Measurements from ENCODE around the gene NXNL1. TPM values are rescaled to one million over a fixed set of nuclear protein-coding genes. Genes with fewer than 3 reads are reported as not detected.
"Not testable (repeated sequence)": the region's sequence is repeated elsewhere in the genome, so short reads cannot be mapped to it uniquely, and the experiment has no call there.

Gene NXNL1, protein sequence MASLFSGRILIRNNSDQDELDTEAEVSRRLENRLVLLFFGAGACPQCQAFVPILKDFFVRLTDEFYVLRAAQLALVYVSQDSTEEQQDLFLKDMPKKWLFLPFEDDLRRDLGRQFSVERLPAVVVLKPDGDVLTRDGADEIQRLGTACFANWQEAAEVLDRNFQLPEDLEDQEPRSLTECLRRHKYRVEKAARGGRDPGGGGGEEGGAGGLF
- polyA plus RNA-seq (2013, experiment 1 of 2), result not detected
- polyA plus RNA-seq (2013, experiment 2 of 2), result not detected

DNA sequence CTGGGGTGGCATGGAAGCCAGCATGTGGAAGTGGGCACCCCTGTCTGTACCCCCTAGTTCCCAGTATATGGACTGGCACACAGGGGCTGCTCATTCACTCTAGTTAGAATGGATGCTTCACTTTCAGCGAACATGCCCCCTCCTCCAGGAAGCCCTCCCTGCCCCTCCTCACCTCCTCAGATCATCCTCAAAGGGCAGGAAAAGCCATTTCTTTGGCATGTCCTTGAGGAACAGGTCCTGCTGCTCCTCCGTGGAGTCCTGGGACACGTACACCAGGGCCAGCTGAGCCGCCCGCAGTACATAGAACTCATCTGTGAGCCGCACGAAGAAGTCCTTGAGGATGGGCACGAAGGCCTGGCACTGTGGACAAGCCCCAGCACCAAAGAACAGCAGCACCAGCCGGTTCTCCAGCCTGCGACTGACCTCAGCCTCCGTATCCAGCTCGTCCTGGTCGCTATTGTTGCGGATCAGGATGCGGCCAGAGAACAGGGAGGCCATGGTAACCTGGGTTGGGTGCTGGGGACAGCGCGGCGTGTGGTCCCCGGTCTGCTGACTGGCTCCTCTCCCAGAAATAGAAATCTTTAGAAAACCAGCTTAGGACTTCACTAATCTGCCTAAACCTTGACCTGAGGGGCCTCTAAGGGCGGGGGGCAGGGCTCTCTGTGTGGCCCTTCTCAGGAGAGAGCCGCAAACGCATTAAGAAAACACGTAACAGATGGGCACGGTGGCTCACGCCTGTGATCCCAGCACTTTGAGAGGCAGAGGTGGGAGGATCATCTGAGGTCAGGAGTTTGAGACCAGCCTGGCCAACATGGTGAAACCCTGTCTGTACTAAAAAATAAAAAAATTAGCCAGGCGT, at the start of gene NXNL1:
TSS of gene NXNL1 (minus strand) at position 555 of the 859 bp plus-strand sequence. CDS start at position 498, 57 bp downstream.
- H3K14ac ChIP-seq (ENCODE audit: low read length), result peak within 1 kb of the TSS; percentile 4
- H3K36me3 ChIP-seq (replicated peaks in 1 of 2; ENCODE audit: control insufficient read depth in 2 of 2, insufficient read depth in 2 of 2, low read length in 2 of 2), result no peaks in the 10 kb centered on the region
- no peaks in the 10 kb centered on the region for H3K9me3 ChIP-seq (replicated peaks in 1 of 2; ENCODE audit: control insufficient read depth in 2 of 2, insufficient read depth in 1 of 2, low read depth in 1 of 2, low read length in 2 of 2)
- no peak within 1 kb of the TSS for H2BK15ac ChIP-seq (ENCODE audit: low read length)
- no peak within 1 kb of the TSS for H3K27ac ChIP-seq (replicated peaks; ENCODE audit: low read length)
- no peak within 1 kb of the TSS for H4K91ac ChIP-seq (ENCODE audit: low read depth, low read length, poor library complexity)
- H3K27me3 ChIP-seq (ENCODE audit: control insufficient read depth in 3 of 3, insufficient read depth in 3 of 3, low read depth in 1 of 3, low read length in 3 of 3), result peaks cover 4 to 39% (median 13%) of the 10 kb centered on the region in 3 experiments
- H4K8ac ChIP-seq (ENCODE audit: low read depth, low read length), result no peak within 1 kb of the TSS
- H3K9ac ChIP-seq (ENCODE audit: low read depth, low read length, poor library complexity), result no peak within 1 kb of the TSS
- no peak within 1 kb of the TSS for H3K4me3 ChIP-seq (ENCODE audit: low read length in 2 of 2)
- WGBS, 2 donors (ENCODE audit: extremely low coverage in 2 of 2, insufficient read length in 2 of 2, insufficient replicate concordance in 1 of 2), result no CpG with 5 or more reads among the region's 26 CpGs
- H3K18ac ChIP-seq (ENCODE audit: low read length), result peak within 1 kb of the TSS; percentile 38
- H3K79me1 ChIP-seq (ENCODE audit: low read depth, low read length), result no peaks in the 10 kb centered on the region
- H3K4ac ChIP-seq (ENCODE audit: low read length), result no peak within 1 kb of the TSS
- H3K4me1 ChIP-seq (ENCODE audit: control insufficient read depth in 2 of 2, insufficient read depth in 1 of 2, low read depth in 1 of 2, low read length in 2 of 2), result peaks cover 0 to 2% of the 10 kb centered on the region in 2 donors
- peak within 1 kb of the TSS; percentile 24 for H2BK12ac ChIP-seq (ENCODE audit: low read length)
- no peak within 1 kb of the TSS for H3K4me2 ChIP-seq (ENCODE audit: insufficient read depth, low read length, poor library complexity, severe bottlenecking)
- no peak within 1 kb of the TSS for H2BK120ac ChIP-seq (ENCODE audit: low read depth, low read length)
- no peak within 1 kb of the TSS for H2BK5ac ChIP-seq (ENCODE audit: low read length)
- H2AFZ ChIP-seq (ENCODE audit: low read length), result no peak within 1 kb of the TSS
- peak within 1 kb of the TSS; percentile 10 for H2AK5ac ChIP-seq (ENCODE audit: low read depth, low read length)
- H3K23ac ChIP-seq (ENCODE audit: low read depth, low read length, poor library complexity), result peak within 1 kb of the TSS; percentile 2
- no peak for DNase-seq (ENCODE audit: low spot score)

DNA sequence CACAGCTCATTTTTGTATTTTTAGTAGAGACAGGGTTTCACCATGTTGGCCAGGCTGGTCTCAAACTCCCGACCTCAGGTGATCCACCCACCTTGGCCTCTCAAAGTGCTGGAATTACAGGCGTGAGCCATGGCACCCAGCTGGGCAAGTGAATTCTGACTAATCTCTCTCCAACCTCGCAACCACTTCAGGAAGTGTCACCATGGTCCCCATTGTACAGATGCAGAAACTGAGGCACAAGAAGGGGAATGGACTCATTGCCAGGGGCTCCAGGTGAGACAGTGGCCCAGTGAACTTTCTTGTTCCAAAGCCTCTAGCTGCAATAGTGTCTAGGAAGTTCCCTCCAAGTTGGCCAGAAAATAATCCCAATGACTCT, 47.8 kb upstream of the NXNL1 start:
- no CpG with 5 or more reads among the region's 3 CpGs for WGBS, 2 donors (ENCODE audit: extremely low coverage in 2 of 2, insufficient read length in 2 of 2, insufficient replicate concordance in 1 of 2)

DNA sequence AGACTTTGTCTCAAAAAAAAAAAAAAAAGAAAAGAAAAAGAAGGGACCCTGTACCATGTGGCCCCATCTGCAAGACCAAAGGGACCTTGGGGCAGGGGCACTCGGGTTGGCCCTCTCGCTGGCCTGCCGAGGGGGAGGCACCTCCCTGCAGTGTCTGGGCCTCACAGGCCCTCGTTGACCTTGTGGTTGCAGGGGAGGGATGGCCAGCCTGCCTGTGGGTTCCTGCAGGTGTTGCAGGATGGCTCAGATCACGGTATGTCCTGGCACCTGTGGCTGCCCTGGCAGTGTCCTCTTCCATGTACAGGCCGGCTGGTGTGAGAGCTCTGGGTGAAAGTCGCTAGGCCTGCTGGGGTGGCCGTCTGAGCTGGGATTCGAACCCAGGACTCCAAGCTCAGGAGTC, 46.0 kb upstream of the NXNL1 start:
- Histone ChIP-seq H3K23ac (ENCODE audit: low read depth, low read length, poor library complexity) (peak overlapping the region; percentile 80), H3K4me1 (ENCODE audit: control insufficient read depth in 2 of 2, insufficient read depth in 1 of 2, low read depth in 1 of 2, low read length in 2 of 2) (peaks cover 0 to 1% of the 10 kb centered on the region in 2 donors), H3K4me3 (ENCODE audit: low read length in 2 of 2) (no peak overlapping the region), H2BK15ac (ENCODE audit: low read length) (no peak overlapping the region), H3K18ac (ENCODE audit: low read length) (no peak overlapping the region), H3K79me1 (ENCODE audit: low read depth, low read length) (peaks cover 14% of the 10 kb centered on the region), H3K14ac (ENCODE audit: low read length) (no peak overlapping the region), H2BK5ac (ENCODE audit: low read length) (peak overlapping the region; percentile 60), H2BK12ac (ENCODE audit: low read length) (no peak overlapping the region), H4K8ac (ENCODE audit: low read depth, low read length) (no peak overlapping the region), H3K4me2 (ENCODE audit: insufficient read depth, low read length, poor library complexity, severe bottlenecking) (no peak overlapping the region), H3K4ac (ENCODE audit: low read length) (no peak overlapping the region), H2AK5ac (ENCODE audit: low read depth, low read length) (no peak overlapping the region), H2BK120ac (ENCODE audit: low read depth, low read length) (no peak overlapping the region), H4K91ac (ENCODE audit: low read depth, low read length, poor library complexity) (no peak overlapping the region), H3K27me3 (ENCODE audit: control insufficient read depth in 3 of 3, insufficient read depth in 3 of 3, low read depth in 1 of 3, low read length in 3 of 3) (no peaks in the 10 kb centered on the region), H2AFZ (ENCODE audit: low read length) (no peak overlapping the region), H3K9ac (ENCODE audit: low read depth, low read length, poor library complexity) (no peak overlapping the region), H3K36me3 (replicated peaks in 1 of 2; ENCODE audit: control insufficient read depth in 2 of 2, insufficient read depth in 2 of 2, low read length in 2 of 2) (peaks cover 0 to 2% of the 10 kb centered on the region in 2 donors), H3K27ac (replicated peaks; ENCODE audit: low read length) (no peak overlapping the region), H3K9me3 (replicated peaks in 1 of 2; ENCODE audit: control insufficient read depth in 2 of 2, insufficient read depth in 1 of 2, low read depth in 1 of 2, low read length in 2 of 2) (peaks cover 0 to 12% of the 10 kb centered on the region in 2 donors)
- WGBS, 2 donors (ENCODE audit: extremely low coverage in 2 of 2, insufficient read length in 2 of 2, insufficient replicate concordance in 1 of 2), result no CpG with 5 or more reads among the region's 9 CpGs
- DNase-seq (ENCODE audit: low spot score), result no peak

More for the DNA sequence above, 47.8 kb upstream of the NXNL1 start:
- Histone ChIP-seq H3K9me3 (replicated peaks in 1 of 2; ENCODE audit: control insufficient read depth in 2 of 2, insufficient read depth in 1 of 2, low read depth in 1 of 2, low read length in 2 of 2) (peaks cover 0 to 12% of the 10 kb centered on the region in 2 donors), H3K79me1 (ENCODE audit: low read depth, low read length) (peaks cover 14% of the 10 kb centered on the region)
- not testable (repeated sequence) for H4K91ac ChIP-seq (ENCODE audit: low read depth, low read length, poor library complexity); H3K4me1 ChIP-seq (ENCODE audit: control insufficient read depth in 2 of 2, insufficient read depth in 1 of 2, low read depth in 1 of 2, low read length in 2 of 2); H2BK15ac ChIP-seq (ENCODE audit: low read length); H3K4me2 ChIP-seq (ENCODE audit: insufficient read depth, low read length, poor library complexity, severe bottlenecking); H2BK5ac ChIP-seq (ENCODE audit: low read length); H3K27ac ChIP-seq (replicated peaks; ENCODE audit: low read length); H3K23ac ChIP-seq (ENCODE audit: low read depth, low read length, poor library complexity); H2BK120ac ChIP-seq (ENCODE audit: low read depth, low read length); H2AFZ ChIP-seq (ENCODE audit: low read length); H3K36me3 ChIP-seq (replicated peaks in 1 of 2; ENCODE audit: control insufficient read depth in 2 of 2, insufficient read depth in 2 of 2, low read length in 2 of 2); H3K18ac ChIP-seq (ENCODE audit: low read length); H2BK12ac ChIP-seq (ENCODE audit: low read length); H3K9ac ChIP-seq (ENCODE audit: low read depth, low read length, poor library complexity); H4K8ac ChIP-seq (ENCODE audit: low read depth, low read length); H3K4me3 ChIP-seq (ENCODE audit: low read length in 2 of 2); H2AK5ac ChIP-seq (ENCODE audit: low read depth, low read length); H3K4ac ChIP-seq (ENCODE audit: low read length); DNase-seq (ENCODE audit: low spot score); H3K27me3 ChIP-seq (ENCODE audit: control insufficient read depth in 3 of 3, insufficient read depth in 3 of 3, low read depth in 1 of 3, low read length in 3 of 3); H3K14ac ChIP-seq (ENCODE audit: low read length)

DNA sequence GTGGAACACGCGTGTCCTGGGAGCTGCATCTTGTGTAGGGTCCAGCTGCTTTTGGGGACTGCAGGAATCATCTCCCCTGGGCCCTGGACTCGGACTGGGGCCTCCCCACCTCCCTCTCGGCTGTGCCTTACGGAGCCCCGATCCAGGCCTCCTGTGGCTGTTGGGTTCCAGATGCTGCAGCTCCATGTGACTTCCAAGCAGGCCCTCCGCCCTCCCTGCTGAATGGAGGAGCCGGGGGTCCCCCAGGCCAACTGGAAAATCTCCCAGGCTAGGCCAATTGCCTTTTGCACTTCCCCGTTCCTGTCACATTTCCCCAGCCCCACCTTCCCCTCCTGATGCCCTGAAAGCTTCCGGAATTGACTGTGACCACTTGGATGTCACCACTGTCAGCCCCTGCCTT, 44.5 kb upstream of the NXNL1 start:
- Histone ChIP-seq H3K27me3 (ENCODE audit: control insufficient read depth in 3 of 3, insufficient read depth in 3 of 3, low read depth in 1 of 3, low read length in 3 of 3) (no peaks in the 10 kb centered on the region), H3K4ac (ENCODE audit: low read length) (no peak overlapping the region), H3K4me2 (ENCODE audit: insufficient read depth, low read length, poor library complexity, severe bottlenecking) (no peak overlapping the region), H3K4me3 (ENCODE audit: low read length in 2 of 2) (no peak overlapping the region), H3K4me1 (ENCODE audit: control insufficient read depth in 2 of 2, insufficient read depth in 1 of 2, low read depth in 1 of 2, low read length in 2 of 2) (peaks cover 0 to 2% of the 10 kb centered on the region in 2 donors), H2BK15ac (ENCODE audit: low read length) (peak overlapping the region; percentile 58), H3K79me1 (ENCODE audit: low read depth, low read length) (peaks cover 11% of the 10 kb centered on the region), H2BK5ac (ENCODE audit: low read length) (no peak overlapping the region), H3K9me3 (replicated peaks in 1 of 2; ENCODE audit: control insufficient read depth in 2 of 2, insufficient read depth in 1 of 2, low read depth in 1 of 2, low read length in 2 of 2) (peaks cover 0 to 7% of the 10 kb centered on the region in 2 donors), H2AFZ (ENCODE audit: low read length) (no peak overlapping the region), H3K9ac (ENCODE audit: low read depth, low read length, poor library complexity) (no peak overlapping the region), H3K27ac (replicated peaks; ENCODE audit: low read length) (no peak overlapping the region), H2BK12ac (ENCODE audit: low read length) (no peak overlapping the region), H3K36me3 (replicated peaks in 1 of 2; ENCODE audit: control insufficient read depth in 2 of 2, insufficient read depth in 2 of 2, low read length in 2 of 2) (peaks cover 9 to 10% of the 10 kb centered on the region in 2 donors), H3K14ac (ENCODE audit: low read length) (no peak overlapping the region), H4K91ac (ENCODE audit: low read depth, low read length, poor library complexity) (no peak overlapping the region), H3K18ac (ENCODE audit: low read length) (no peak overlapping the region), H3K23ac (ENCODE audit: low read depth, low read length, poor library complexity) (peak overlapping the region; percentile 80), H4K8ac (ENCODE audit: low read depth, low read length) (no peak overlapping the region), H2BK120ac (ENCODE audit: low read depth, low read length) (no peak overlapping the region), H2AK5ac (ENCODE audit: low read depth, low read length) (no peak overlapping the region)
- DNase-seq (ENCODE audit: low spot score), result no peak
- WGBS, 2 donors (ENCODE audit: extremely low coverage in 2 of 2, insufficient read length in 2 of 2, insufficient replicate concordance in 1 of 2), result no CpG with 5 or more reads among the region's 10 CpGs

Measured in neuronal stem cell (in vitro differentiated cells).